ENCODE measurements around the gene FAM110D.

DNA sequence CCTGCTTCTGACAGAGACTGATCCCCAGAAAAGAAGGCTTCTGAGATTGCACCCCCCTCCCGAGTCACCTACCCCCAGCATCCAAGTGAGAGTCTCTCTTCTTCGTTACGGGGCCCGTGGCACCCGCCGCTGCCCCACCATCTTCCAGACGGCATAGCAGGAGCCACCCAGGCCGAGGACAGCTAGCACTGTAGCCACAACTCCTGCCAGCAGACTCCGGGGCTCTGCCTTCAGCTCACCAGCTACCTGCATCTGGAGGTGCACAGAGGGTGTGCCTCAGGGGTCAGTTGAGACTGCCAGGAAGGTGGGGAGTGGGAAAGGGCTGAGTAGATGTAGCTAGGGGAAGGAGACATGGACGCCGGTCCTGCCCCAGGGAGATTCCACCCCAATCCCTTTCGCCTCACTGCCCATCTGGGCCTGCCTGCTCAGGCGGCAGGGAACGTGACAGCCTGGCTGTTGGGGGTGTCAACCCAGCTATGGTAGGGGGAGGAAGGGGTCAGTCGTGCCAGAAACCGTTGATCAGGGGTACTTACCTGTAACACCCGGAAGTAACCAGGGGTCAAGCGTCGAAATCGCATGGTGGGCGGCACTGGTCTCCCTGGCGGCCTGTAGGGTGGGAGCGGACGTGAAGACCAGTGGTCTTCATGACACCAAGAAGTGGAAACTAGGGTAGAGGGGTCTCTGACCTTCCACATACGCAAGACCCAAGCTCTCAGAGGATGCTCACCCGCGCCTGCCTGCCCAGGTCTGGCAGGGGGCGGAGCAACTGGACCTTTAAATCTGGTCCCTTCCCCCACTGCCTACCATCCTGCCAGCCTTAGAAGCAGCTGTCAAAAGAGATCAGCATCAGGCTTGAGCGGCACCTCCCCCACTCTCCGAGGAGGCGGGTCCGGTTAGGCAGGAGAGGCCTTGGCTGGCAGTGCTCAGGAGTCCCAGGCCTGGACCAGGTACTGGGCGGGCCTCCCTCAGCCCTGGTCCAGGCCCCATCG lies 12.5 kb downstream of the FAM110D start, which contains the start of gene ZNF593OS:
- TF ChIP-seq, protein P1, sequence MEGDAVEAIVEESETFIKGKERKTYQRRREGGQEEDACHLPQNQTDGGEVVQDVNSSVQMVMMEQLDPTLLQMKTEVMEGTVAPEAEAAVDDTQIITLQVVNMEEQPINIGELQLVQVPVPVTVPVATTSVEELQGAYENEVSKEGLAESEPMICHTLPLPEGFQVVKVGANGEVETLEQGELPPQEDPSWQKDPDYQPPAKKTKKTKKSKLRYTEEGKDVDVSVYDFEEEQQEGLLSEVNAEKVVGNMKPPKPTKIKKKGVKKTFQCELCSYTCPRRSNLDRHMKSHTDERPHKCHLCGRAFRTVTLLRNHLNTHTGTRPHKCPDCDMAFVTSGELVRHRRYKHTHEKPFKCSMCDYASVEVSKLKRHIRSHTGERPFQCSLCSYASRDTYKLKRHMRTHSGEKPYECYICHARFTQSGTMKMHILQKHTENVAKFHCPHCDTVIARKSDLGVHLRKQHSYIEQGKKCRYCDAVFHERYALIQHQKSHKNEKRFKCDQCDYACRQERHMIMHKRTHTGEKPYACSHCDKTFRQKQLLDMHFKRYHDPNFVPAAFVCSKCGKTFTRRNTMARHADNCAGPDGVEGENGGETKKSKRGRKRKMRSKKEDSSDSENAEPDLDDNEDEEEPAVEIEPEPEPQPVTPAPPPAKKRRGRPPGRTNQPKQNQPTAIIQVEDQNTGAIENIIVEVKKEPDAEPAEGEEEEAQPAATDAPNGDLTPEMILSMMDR (IDR thresholded peaks at IDR 0.05; ENCODE audit: poor library complexity), result no peak
- TF ChIP-seq EZH2phosphoT487 (IDR thresholded peaks at IDR 0.05; ENCODE audit: low read depth, severe bottlenecking, unreplicated experiment), result no peak
- TF ChIP-seq EZH2 (IDR thresholded peaks at IDR 0.05; ENCODE audit: borderline replicate concordance), result no peak
